ENCODE results near the gene PRPF6. TPM values are rescaled to one million over a fixed set of nuclear protein-coding genes. Genes with fewer than 3 reads are reported as not detected.
A peak's percentile ranks its signal among the peaks of the same experiment; 100 is the strongest.

Gene PRPF6
- total and polyA plus RNA-seq, 2 of the 13 experiments (the other 11 are each of a cell fraction or from before 2014, with no cell fraction given): 63.7 to 101 TPM

GRCh38 chr20:63968928-63969760, 11.8 kb upstream of the PRPF6 start (continued):
- TF ChIP-seq HOXA5 (CRISPR knock-in tag; IDR thresholded peaks at IDR 0.05): no peak; the same call in 1 of the 2 replicates
- 0 out of 2 replicates have a peak, but pooled peaks have one; percentile 33 for TF ChIP-seq SOX13 (IDR thresholded peaks at IDR 0.05)
- peak in 1 of 2 experiments; percentile 47; a peak in 1 of 4 replicates for TF ChIP-seq SOX13 (CRISPR knock-in tag; conservative IDR thresholded peaks at IDR 0.05 in 1 of 2, IDR thresholded peaks at IDR 0.05 in 1 of 2)
- TF ChIP-seq ZBTB25 (CRISPR knock-in tag; IDR thresholded peaks at IDR 0.05): no peak
- no peak for TF ChIP-seq NBN (conservative IDR thresholded peaks at IDR 0.05)
- no peak for TF ChIP-seq KDM1A (CRISPR knock-in tag; IDR thresholded peaks at IDR 0.05)
- TF ChIP-seq ELK4 (CRISPR knock-in tag; IDR thresholded peaks at IDR 0.05; ENCODE audit: borderline replicate concordance): no peak
- TF ChIP-seq BHLHE40 (IDR thresholded peaks at IDR 0.05; ENCODE audit: low read length): no peak
- peak; percentile 72; the same call in 1 of the 2 replicates for TF ChIP-seq DZIP1 (CRISPR knock-in tag; IDR thresholded peaks at IDR 0.05)
- TF ChIP-seq ZMYM3 (CRISPR knock-in tag; IDR thresholded peaks at IDR 0.05): peak; percentile 68
- TF ChIP-seq ZNF598 (CRISPR knock-in tag; IDR thresholded peaks at IDR 0.05; ENCODE audit: borderline replicate concordance): no peak
- no peak for TF ChIP-seq ZFP37 (CRISPR knock-in tag; IDR thresholded peaks at IDR 0.05; ENCODE audit: borderline replicate concordance)
- TF ChIP-seq SMC3 (IDR thresholded peaks at IDR 0.05; ENCODE audit: low read length): no peak
- TF ChIP-seq MLLT10 (CRISPR knock-in tag; IDR thresholded peaks at IDR 0.05): no peak
- TF ChIP-seq KAT2B (IDR thresholded peaks at IDR 0.05; ENCODE audit: borderline replicate concordance, low read depth, low read length): no peak
- TF ChIP-seq ZUFSP (CRISPR knock-in tag; IDR thresholded peaks at IDR 0.05; ENCODE audit: borderline replicate concordance): no peak
- no peak for TF ChIP-seq ZNF460 (CRISPR knock-in tag; IDR thresholded peaks at IDR 0.05; ENCODE audit: borderline replicate concordance)
- TF ChIP-seq SAFB2 (CRISPR knock-in tag; IDR thresholded peaks at IDR 0.05; ENCODE audit: borderline replicate concordance, low read depth): 0 out of 2 replicates have a peak, but pooled peaks have one; percentile 83
- no peak for TF ChIP-seq FOXK2 (IDR thresholded peaks at IDR 0.05)
- TF ChIP-seq DMAP1 (CRISPR knock-in tag; IDR thresholded peaks at IDR 0.05): peak; percentile 78; the same call in 1 of the 2 replicates
- peak; percentile 18; the same call in 1 of the 2 replicates for TF ChIP-seq ZNF143 (CRISPR knock-in tag; IDR thresholded peaks at IDR 0.05)
- TF ChIP-seq NCOA1 (CRISPR knock-in tag; IDR thresholded peaks at IDR 0.05): no peak
- TF ChIP-seq ZNF7 (CRISPR knock-in tag; IDR thresholded peaks at IDR 0.05): no peak
- no peak for TF ChIP-seq SSRP1 (CRISPR knock-in tag; IDR thresholded peaks at IDR 0.05)
- no peak for TF ChIP-seq FOXM1 (CRISPR knock-in tag; IDR thresholded peaks at IDR 0.05)

All from HepG2 (cell line).